GM23248 (cell line): ENCODE measurements around the gene B3GNT4. TPM values are rescaled to one million over a fixed set of nuclear protein-coding genes. Genes with fewer than 3 reads are reported as not detected.

Source experiments
- DNase-seq: peaks from one replicate; pipeline ENCODE4 v3.0.0-alpha.2; 2015
- H2AFZ ChIP-seq: fragments of 200-600 bp; sonication (generic); 2 replicates; pipeline ENCODE4 v1.6.1; 2016; ENCODE audit warnings: antibody characterized with exemption
- H3F3A ChIP-seq: fragments of 200-600 bp; sonication (generic); 2 replicates; pipeline ENCODE4 v1.6.1; 2016; ENCODE audit warnings: mild to moderate bottlenecking, antibody characterized with exemption, mixed run types; ENCODE audit not compliant: insufficient read depth
- H3K27ac ChIP-seq: fragments of 200-600 bp; sonication (generic); 2 replicates; pipeline ENCODE4 v1.5.1; 2016; ENCODE audit warnings: mild to moderate bottlenecking
- H3K27me3 ChIP-seq: fragments of 200-600 bp; sonication (generic); replicated peaks from 2 replicates; pipeline ENCODE4 v1.6.1; 2016; ENCODE audit warnings: mild to moderate bottlenecking; ENCODE audit not compliant: insufficient read depth
- H3K36me3 ChIP-seq: fragments of 200-600 bp; sonication (generic); 2 replicates; pipeline ENCODE4 v1.6.1; 2016; ENCODE audit warnings: low read depth, mild to moderate bottlenecking
- H3K4me1 ChIP-seq: fragments of 200-600 bp; sonication (generic); 2 replicates; pipeline ENCODE4 v1.6.1; 2016; ENCODE audit warnings: mild to moderate bottlenecking; ENCODE audit not compliant: insufficient read depth
- H3K4me2 ChIP-seq: fragments of 200-600 bp; sonication (generic); one replicate; pipeline ENCODE4 v1.6.1; 2016; ENCODE audit warnings: mild to moderate bottlenecking; ENCODE audit not compliant: unreplicated experiment
- H3K4me3 ChIP-seq: fragments of 200-600 bp; sonication (generic); 2 replicates; pipeline ENCODE4 v1.5.1; 2016; ENCODE audit warnings: mild to moderate bottlenecking
- H3K79me2 ChIP-seq: fragments of 200-600 bp; sonication (generic); 2 replicates; pipeline ENCODE4 v1.6.1; 2016; ENCODE audit warnings: mild to moderate bottlenecking; ENCODE audit not compliant: insufficient read depth
- H3K9ac ChIP-seq: fragments of 200-600 bp; sonication (generic); 2 replicates; pipeline ENCODE4 v1.6.1; 2016; ENCODE audit warnings: mild to moderate bottlenecking
- H3K9me2 ChIP-seq: fragments of 200-600 bp; sonication (generic); 2 replicates; pipeline ENCODE4 v1.6.1; 2016; ENCODE audit warnings: mixed run types, mild to moderate bottlenecking, moderate library complexity; ENCODE audit not compliant: insufficient read depth
- H3K9me3 ChIP-seq: fragments of 200-600 bp; sonication (generic); one replicate; pipeline ENCODE4 v1.6.1; 2017; ENCODE audit warnings: low read depth
- H4K20me1 ChIP-seq: fragments of 200-600 bp; sonication (generic); 2 replicates; pipeline ENCODE4 v1.6.0; 2016; ENCODE audit not compliant: insufficient read depth
- EZH2 ChIP-seq: fragments of 200-600 bp; sonication (generic); IDR thresholded peaks from 2 replicates; pipeline ENCODE4 v1.6.1; 2018; ENCODE audit warnings: antibody characterized with exemption, mild to moderate bottlenecking; ENCODE audit not compliant: insufficient read depth, poor library complexity, severe bottlenecking
- EZH2phosphoT487 ChIP-seq: fragments of 200-600 bp; sonication (generic); IDR thresholded peaks from 2 replicates; pipeline ENCODE4 v1.6.1; 2018; ENCODE audit warnings: antibody characterized with exemption, moderate library complexity, mild to moderate bottlenecking, low read depth; ENCODE audit not compliant: insufficient read depth
- WGBS, 2 experiments: methylation state at CpG; one replicate each; pipeline ENCODE4 v1.1.6; 2015 to 2017; ENCODE audit warnings: low lambda C conversion rate in 2 of 2, low coverage in 1 of 2; ENCODE audit errors: missing lambda C conversion rate in 2 of 2; 5-methylcytosine and 5-hydroxymethylcytosine counted together
- in situ Hi-C: fragments of 300-500 bp; cut with MboI; formaldehyde crosslinking; loops from 2 replicates; pipeline ENCODE4 v1.15.0; 2020
- polyA plus RNA-seq: library from polyadenylated mRNA; unstranded; fragments of >200 nt; fragmentation: Nextera tagmentation; extraction: Ambion mirVana; gene quantifications from 2 replicates; pipeline ENCODE4 v1.2.1, GENCODE V29; 2016
- total RNA-seq: library from RNA; depleted of rRNA; stranded (reverse); fragments of >200 nt; shearing (Covaris generic); gene quantifications from 2 replicates; pipeline ENCODE4 v1.2.3, GENCODE V29; 2014

B3GNT4 gene
- total and polyA plus RNA-seq, 2 experiments from 2014 or later: 0.22 to 0.40 TPM

- Histone ChIP-seq H2AFZ (no peak overlapping the region), H3K79me2 (no peaks in the 10 kb centered on the region), H3F3A (no peaks in the 10 kb centered on the region), H3K4me2 (no peak overlapping the region), H3K4me3 (no peak overlapping the region), H3K27me3 (no peaks in the 10 kb centered on the region), H3K9me3 (no peaks in the 10 kb centered on the region), H3K4me1 (no peaks in the 10 kb centered on the region), H3K36me3 (no peaks in the 10 kb centered on the region), H3K9me2 (no peaks in the 10 kb centered on the region), H4K20me1 (no peaks in the 10 kb centered on the region), H3K9ac (no peak overlapping the region), H3K27ac (no peak overlapping the region)
- in situ Hi-C loops: no loop called here
- no peak for TF ChIP-seq EZH2
- no peak for TF ChIP-seq EZH2phosphoT487
- DNase-seq: no peak
- 79 to 83% methylated on average over 33 to 34 of the region's 34 CpGs for WGBS, 2 experiments
Measured at GRCh38 chr12:122189626-122190475, 13.7 kb upstream of the B3GNT4 start.

GRCh38 chr12:122190842-122191668, 12.5 kb upstream of the B3GNT4 start:
- Histone ChIP-seq H3K4me1 (no peaks in the 10 kb centered on the region), H3K27me3 (no peaks in the 10 kb centered on the region), H3F3A (no peaks in the 10 kb centered on the region), H3K79me2 (no peaks in the 10 kb centered on the region), H3K9ac (no peak overlapping the region), H2AFZ (no peak overlapping the region), H3K36me3 (no peaks in the 10 kb centered on the region), H3K27ac (no peak overlapping the region), H3K9me3 (no peaks in the 10 kb centered on the region), H3K9me2 (no peaks in the 10 kb centered on the region), H4K20me1 (no peaks in the 10 kb centered on the region), H3K4me2 (no peak overlapping the region), H3K4me3 (no peak overlapping the region)
- DNase-seq: peak; percentile 68
- in situ Hi-C loops: no loop called here
- TF ChIP-seq EZH2 (no peak), EZH2phosphoT487 (no peak)
- WGBS, 2 experiments: 75 to 76% methylated on average over 18 of the region's 18 CpGs

- H3K9ac ChIP-seq: no peak overlapping the region
- H3K27me3 ChIP-seq: no peaks in the 10 kb centered on the region
- no peaks in the 10 kb centered on the region for H3K9me2 ChIP-seq
- H3K4me3 ChIP-seq: no peak overlapping the region
- H3K27ac ChIP-seq: no peak overlapping the region
- WGBS, 2 experiments: 43 to 44% methylated on average over 11 of the region's 11 CpGs
- H3K4me1 ChIP-seq: no peaks in the 10 kb centered on the region
- no peaks in the 10 kb centered on the region for H3K9me3 ChIP-seq
- DNase-seq: no peak
- no peak overlapping the region for H3K4me2 ChIP-seq
- no peak overlapping the region for H2AFZ ChIP-seq
- no peaks in the 10 kb centered on the region for H3K36me3 ChIP-seq
- no peaks in the 10 kb centered on the region for H4K20me1 ChIP-seq
- in situ Hi-C loops: no loop called here
- no peaks in the 10 kb centered on the region for H3K79me2 ChIP-seq
- H3F3A ChIP-seq: peaks cover 1% of the 10 kb centered on the region; the same call in 1 of the 2 replicates
- TF ChIP-seq EZH2 (no peak), EZH2phosphoT487 (no peak)
Measured at GRCh38 chr12:122192441-122192840, 11.1 kb upstream of the B3GNT4 start.

- no peak for TF ChIP-seq EZH2phosphoT487
- TF ChIP-seq EZH2: no peak
- Histone ChIP-seq H3K9me2 (no peaks in the 10 kb centered on the region), H3K4me2 (no peak overlapping the region), H2AFZ (no peak overlapping the region), H3F3A (peaks cover 7% of the 10 kb centered on the region), H3K9ac (no peak overlapping the region), H3K4me3 (no peak overlapping the region), H3K27ac (no peak overlapping the region), H3K4me1 (peaks cover 8% of the 10 kb centered on the region; the same call in 1 of the 2 replicates), H3K79me2 (no peaks in the 10 kb centered on the region), H3K27me3 (no peaks in the 10 kb centered on the region), H3K36me3 (no peaks in the 10 kb centered on the region), H3K9me3 (no peaks in the 10 kb centered on the region), H4K20me1 (no peaks in the 10 kb centered on the region)
- DNase-seq: no peak
- in situ Hi-C loops: no loop called here
- 57 to 59% methylated on average over 1 of the region's 1 CpG for WGBS, 2 experiments
Measured at GRCh38 chr12:122194804-122195203, 8.7 kb upstream of the B3GNT4 start.
